GM23338 (cell line): ENCODE results near the gene OSBPL1A. TPM values are rescaled to one million over a fixed set of nuclear protein-coding genes. Genes with fewer than 3 reads are reported as not detected.

Experiments used
- ATAC-seq: fragments of 200-7000 bp; cut with Tn5 transposase; 3 replicates; pipeline ENCODE4 v1.9.1; 2020
- DNase-seq: peaks from one replicate; pipeline ENCODE4 v3.0.0-alpha.2; 2015; ENCODE audit warnings: low spot score
- H2AFZ ChIP-seq: fragments of 200-600 bp; sonication (generic); 2 replicates; pipeline ENCODE4 v1.8.0; 2016; ENCODE audit warnings: antibody characterized with exemption, mild to moderate bottlenecking, moderate library complexity
- H3F3A ChIP-seq: fragments of 200-600 bp; sonication (generic); replicated peaks from 2 replicates; pipeline ENCODE4 v1.8.0; 2017; ENCODE audit warnings: antibody characterized with exemption, mixed run types, low read depth
- H3K27ac ChIP-seq: fragments of 200-600 bp; sonication (generic); 2 replicates; pipeline ENCODE4 v1.6.1; 2016; ENCODE audit warnings: low read depth
- H3K27me3 ChIP-seq: fragments of 200-600 bp; sonication (generic); 2 replicates; pipeline ENCODE4 v1.8.0; 2016; ENCODE audit warnings: mild to moderate bottlenecking, mixed run types, moderate library complexity; ENCODE audit not compliant: insufficient read depth
- H3K36me3 ChIP-seq: fragments of 200-600 bp; sonication (generic); 2 replicates; pipeline ENCODE4 v1.8.0; 2016; ENCODE audit warnings: mild to moderate bottlenecking; ENCODE audit not compliant: insufficient read depth
- H3K4me1 ChIP-seq: fragments of 200-600 bp; sonication (generic); 2 replicates; pipeline ENCODE4 v1.8.0; 2016; ENCODE audit warnings: mild to moderate bottlenecking, moderate library complexity; ENCODE audit not compliant: insufficient read depth
- H3K4me2 ChIP-seq: fragments of 200-600 bp; sonication (generic); 2 replicates; pipeline ENCODE4 v1.7.1; 2017; ENCODE audit warnings: mixed run types
- H3K4me3 ChIP-seq: fragments of 200-600 bp; sonication (generic); 2 replicates; pipeline ENCODE4 v1.6.1; 2016; ENCODE audit warnings: mixed run types
- H3K79me2 ChIP-seq: fragments of 200-600 bp; sonication (generic); replicated peaks from 2 replicates; pipeline ENCODE4 v1.8.0; 2017; ENCODE audit warnings: mild to moderate bottlenecking; ENCODE audit not compliant: insufficient read depth
- H3K9me2 ChIP-seq: fragments of 200-600 bp; sonication (generic); 2 replicates; pipeline ENCODE4 v1.8.0; 2017; ENCODE audit not compliant: insufficient read depth
- H4K20me1 ChIP-seq: fragments of 200-600 bp; sonication (generic); replicated peaks from 2 replicates; pipeline ENCODE4 v1.8.0; 2017; ENCODE audit warnings: mild to moderate bottlenecking; ENCODE audit not compliant: insufficient read depth
- H3K27ac Mint-ChIP-seq: 2 replicates; pipeline ENCODE4 v1.8.0; 2020; ENCODE audit warnings: inconsistent platforms, mild to moderate bottlenecking, moderate library complexity, mixed read lengths
- H3K27me3 Mint-ChIP-seq: 3 replicates; pipeline ENCODE4 v1.8.0; 2022; ENCODE audit warnings: low read depth, mild to moderate bottlenecking, moderate library complexity, mixed read lengths, inconsistent platforms; ENCODE audit not compliant: insufficient read depth, poor library complexity
- H3K36me3 Mint-ChIP-seq: 3 replicates; pipeline ENCODE4 v1.8.0; 2021; ENCODE audit warnings: low read depth, mild to moderate bottlenecking, inconsistent platforms, moderate library complexity, mixed read lengths
- H3K4me1 Mint-ChIP-seq: 3 replicates; pipeline ENCODE4 v1.8.0; 2020; ENCODE audit warnings: mild to moderate bottlenecking, inconsistent platforms, mixed read lengths
- H3K4me3 Mint-ChIP-seq: 3 replicates; pipeline ENCODE4 v1.8.0; 2021; ENCODE audit warnings: moderate library complexity, mild to moderate bottlenecking, inconsistent platforms, mixed read lengths
- H3K9me3 Mint-ChIP-seq: 3 replicates; pipeline ENCODE4 v1.8.0; 2020; ENCODE audit warnings: moderate library complexity, mild to moderate bottlenecking, inconsistent platforms, mixed read lengths
- CREB1 ChIP-seq: fragments of 250-450 bp; sonication (Bioruptor Pico); IDR thresholded peaks from 2 replicates; pipeline ENCODE4 v1.5.0; 2020; ENCODE audit warnings: low read depth, mild to moderate bottlenecking, moderate library complexity
- CTCF ChIP-seq, 2 experiments: fragments of 200-600 bp in 1 of 2; sonication (generic) in 1 of 2; conservative IDR thresholded peaks; 2 replicates each; pipeline versions ENCODE4 v1.5.1 to v1.6.1; 2016 to 2017; ENCODE audit warnings: antibody characterized with exemption in 2 of 2, low read depth in 2 of 2, mild to moderate bottlenecking in 2 of 2, moderate library complexity in 1 of 2
- ETS1 ChIP-seq: IDR thresholded peaks from 2 replicates; pipeline ENCODE4 v1.6.1; 2016; ENCODE audit warnings: antibody characterized with exemption
- EZH2 ChIP-seq: fragments of 200-600 bp; sonication (generic); IDR thresholded peaks from one replicate; pipeline ENCODE4 v1.8.0; 2017; ENCODE audit warnings: antibody characterized with exemption, mild to moderate bottlenecking, low read depth; ENCODE audit not compliant: unreplicated experiment
- EZH2phosphoT487 ChIP-seq: fragments of 200-600 bp; sonication (generic); IDR thresholded peaks from one replicate; pipeline ENCODE4 v1.8.1; 2018; ENCODE audit warnings: antibody characterized with exemption; ENCODE audit not compliant: unreplicated experiment
- JUNB ChIP-seq: IDR thresholded peaks from one replicate; pipeline ENCODE4 v1.6.1; 2016; ENCODE audit warnings: antibody characterized with exemption; ENCODE audit not compliant: unreplicated experiment
- NANOG ChIP-seq: IDR thresholded peaks from 2 replicates; pipeline ENCODE4 v1.6.1; 2016; ENCODE audit warnings: antibody characterized with exemption, borderline replicate concordance
- POLR2AphosphoS5 ChIP-seq: IDR thresholded peaks from 2 replicates; pipeline ENCODE4 v1.6.1; 2016; ENCODE audit warnings: antibody characterized with exemption, low read depth
- STAT1 ChIP-seq: IDR thresholded peaks from one replicate; pipeline ENCODE4 v1.6.1; 2016; ENCODE audit warnings: antibody characterized with exemption; ENCODE audit not compliant: unreplicated experiment
- ZNF114 ChIP-seq: fragments of 250-450 bp; sonication (Bioruptor Pico); IDR thresholded peaks from 2 replicates; pipeline ENCODE4 v1.5.0; 2020; ENCODE audit warnings: mild to moderate bottlenecking, moderate library complexity
- ZNF331 ChIP-seq: fragments of 250-450 bp; sonication (Bioruptor Pico); IDR thresholded peaks from 2 replicates; pipeline ENCODE4 v1.5.0; 2020; ENCODE audit warnings: low read depth, mild to moderate bottlenecking, moderate library complexity
- ZNF462 ChIP-seq: fragments of 250-450 bp; sonication (Bioruptor Pico); IDR thresholded peaks from 2 replicates; pipeline ENCODE4 v1.5.0; 2020; ENCODE audit warnings: mild to moderate bottlenecking, moderate library complexity
- polyA plus RNA-seq: library from polyadenylated mRNA; unstranded; fragments of >200 nt; fragmentation: Nextera tagmentation; extraction: Ambion mirVana; gene quantifications from 2 replicates; pipeline ENCODE4 v1.2.1, GENCODE V29; 2016
- total RNA-seq: library from RNA; depleted of rRNA; stranded (reverse); fragments of >200 nt; shearing (Covaris generic); gene quantifications from 2 replicates; pipeline ENCODE4 v1.2.3, GENCODE V29; 2014
- TF ChIP-seq, protein P1 (sequence below): IDR thresholded peaks from one replicate; pipeline ENCODE4 v1.6.1; 2018; ENCODE audit warnings: antibody characterized with exemption; ENCODE audit not compliant: unreplicated experiment

OSBPL1A gene
- total and polyA plus RNA-seq, 2 experiments from 2014 or later: 55.6 to 71.4 TPM

DNA sequence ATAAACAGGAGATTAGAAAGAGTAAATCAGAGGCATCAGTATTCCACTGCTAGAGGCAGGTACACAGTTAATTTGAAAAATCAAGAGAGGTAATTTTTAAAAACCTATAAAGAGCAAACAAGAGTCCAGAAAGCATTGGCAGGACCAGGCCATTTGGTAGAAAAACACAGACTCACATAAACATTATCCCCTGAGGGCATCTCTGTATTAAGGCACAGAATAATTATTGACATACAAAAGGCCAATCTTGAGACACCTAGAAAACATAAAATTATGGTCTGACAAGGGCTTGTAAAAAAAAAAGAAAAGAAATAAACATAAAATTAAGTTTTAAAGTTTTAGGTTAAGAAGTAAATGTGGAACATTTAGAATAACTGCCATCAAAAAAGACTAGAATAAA lies 120.6 kb downstream of the OSBPL1A start:
- Mint-ChIP-seq H3K27me3 (peaks cover 5% of the 10 kb centered on the region), H3K36me3 (peaks cover 25% of the 10 kb centered on the region), H3K9me3 (peaks cover 6% of the 10 kb centered on the region), H3K27ac (no peak overlapping the region), H3K4me1 (peaks cover 6% of the 10 kb centered on the region), H3K4me3 (no peak overlapping the region)
- no peak overlapping the region for H2AFZ ChIP-seq
- H3K27ac ChIP-seq: no peak overlapping the region
- no peak for TF ChIP-seq EZH2
- TF ChIP-seq ZNF331 (CRISPR knock-in tag): no peak
- no peak for TF ChIP-seq CTCF (conservative IDR thresholded peaks at IDR 0.05; ENCODE audit: low read depth in 2 of 2)
- TF ChIP-seq, protein P1, sequence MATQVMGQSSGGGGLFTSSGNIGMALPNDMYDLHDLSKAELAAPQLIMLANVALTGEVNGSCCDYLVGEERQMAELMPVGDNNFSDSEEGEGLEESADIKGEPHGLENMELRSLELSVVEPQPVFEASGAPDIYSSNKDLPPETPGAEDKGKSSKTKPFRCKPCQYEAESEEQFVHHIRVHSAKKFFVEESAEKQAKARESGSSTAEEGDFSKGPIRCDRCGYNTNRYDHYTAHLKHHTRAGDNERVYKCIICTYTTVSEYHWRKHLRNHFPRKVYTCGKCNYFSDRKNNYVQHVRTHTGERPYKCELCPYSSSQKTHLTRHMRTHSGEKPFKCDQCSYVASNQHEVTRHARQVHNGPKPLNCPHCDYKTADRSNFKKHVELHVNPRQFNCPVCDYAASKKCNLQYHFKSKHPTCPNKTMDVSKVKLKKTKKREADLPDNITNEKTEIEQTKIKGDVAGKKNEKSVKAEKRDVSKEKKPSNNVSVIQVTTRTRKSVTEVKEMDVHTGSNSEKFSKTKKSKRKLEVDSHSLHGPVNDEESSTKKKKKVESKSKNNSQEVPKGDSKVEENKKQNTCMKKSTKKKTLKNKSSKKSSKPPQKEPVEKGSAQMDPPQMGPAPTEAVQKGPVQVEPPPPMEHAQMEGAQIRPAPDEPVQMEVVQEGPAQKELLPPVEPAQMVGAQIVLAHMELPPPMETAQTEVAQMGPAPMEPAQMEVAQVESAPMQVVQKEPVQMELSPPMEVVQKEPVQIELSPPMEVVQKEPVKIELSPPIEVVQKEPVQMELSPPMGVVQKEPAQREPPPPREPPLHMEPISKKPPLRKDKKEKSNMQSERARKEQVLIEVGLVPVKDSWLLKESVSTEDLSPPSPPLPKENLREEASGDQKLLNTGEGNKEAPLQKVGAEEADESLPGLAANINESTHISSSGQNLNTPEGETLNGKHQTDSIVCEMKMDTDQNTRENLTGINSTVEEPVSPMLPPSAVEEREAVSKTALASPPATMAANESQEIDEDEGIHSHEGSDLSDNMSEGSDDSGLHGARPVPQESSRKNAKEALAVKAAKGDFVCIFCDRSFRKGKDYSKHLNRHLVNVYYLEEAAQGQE: no peak
- TF ChIP-seq ZNF114 (CRISPR knock-in tag): no peak
- no peak for TF ChIP-seq ZNF462 (CRISPR knock-in tag)
- no peak for TF ChIP-seq POLR2AphosphoS5
- no peak for TF ChIP-seq NANOG
- TF ChIP-seq ETS1: no peak
- no peak for TF ChIP-seq STAT1
- no peak for TF ChIP-seq JUNB
- TF ChIP-seq EZH2phosphoT487: no peak
- no peak for TF ChIP-seq CREB1
- H4K20me1 ChIP-seq: no peaks in the 10 kb centered on the region
- ATAC-seq: no peak
- no peak overlapping the region for H3K4me3 ChIP-seq
- H3K36me3 ChIP-seq: peaks cover 4% of the 10 kb centered on the region; the same call in 1 of the 2 replicates
- no peaks in the 10 kb centered on the region for H3F3A ChIP-seq
- H3K9me2 ChIP-seq: no peaks in the 10 kb centered on the region
- no peaks in the 10 kb centered on the region for H3K27me3 ChIP-seq
- H3K4me2 ChIP-seq: no peak overlapping the region
- no peak for DNase-seq
- H3K79me2 ChIP-seq: no peaks in the 10 kb centered on the region
- no peaks in the 10 kb centered on the region for H3K4me1 ChIP-seq
